GM21723 (cell line): ENCODE results near the gene LRP2.

Experiments
- ATAC-seq: cut with Tn5 transposase; IDR thresholded peaks from one replicate; pipeline ENCODE4 v1.9.1; 2021; ENCODE audit warnings: mild to moderate bottlenecking, moderate library complexity; ENCODE audit not compliant: unreplicated experiment

LRP2 gene

GRCh38 chr2:169247211-169247610, 115.1 kb downstream of the LRP2 start:
- no peak for ATAC-seq

DNA sequence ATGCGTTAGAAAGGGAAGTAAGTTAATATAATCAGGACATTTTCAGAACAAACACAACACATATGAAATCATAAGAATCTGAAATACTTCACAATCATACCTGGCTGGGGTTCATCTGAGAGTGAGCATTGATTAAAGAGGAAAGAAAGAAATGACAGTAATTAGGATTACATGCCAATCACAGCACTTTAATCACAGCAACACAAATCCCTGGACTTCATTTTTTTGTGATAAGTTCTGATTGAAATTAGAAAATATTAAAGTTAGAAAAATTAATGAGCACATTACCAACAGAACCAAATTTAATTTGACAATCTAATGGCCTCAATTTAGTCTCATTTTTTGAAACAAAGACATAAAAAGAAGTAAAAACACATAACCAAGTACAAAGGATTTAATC, 121.9 kb downstream of the LRP2 start:
- no peak for ATAC-seq

DNA sequence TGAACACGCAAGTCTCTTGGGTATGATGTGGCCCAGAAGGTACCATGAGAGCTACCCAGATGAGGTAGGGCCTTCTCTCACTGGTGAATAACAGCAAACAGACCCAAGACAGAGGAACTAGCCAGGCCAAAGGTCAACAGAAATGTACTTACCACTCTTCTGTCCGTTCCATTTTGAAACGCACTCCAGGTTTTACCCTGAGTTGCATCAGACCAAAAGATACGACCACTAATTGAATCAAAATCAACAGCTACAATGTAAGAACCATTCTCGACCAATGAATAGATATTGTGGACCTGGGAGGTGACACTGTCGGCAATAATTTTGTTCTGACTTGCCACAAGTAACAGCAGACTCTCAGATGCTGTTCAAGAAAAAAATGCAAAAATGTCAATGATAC, 124.4 kb downstream of the LRP2 start:
- no peak for ATAC-seq

GRCh38 chr2:169237286-169237685, 125.0 kb downstream of the LRP2 start:
- no peak for ATAC-seq

GRCh38 chr2:169232551-169233154, 129.7 kb downstream of the LRP2 start:
- ATAC-seq = no peak

DNA sequence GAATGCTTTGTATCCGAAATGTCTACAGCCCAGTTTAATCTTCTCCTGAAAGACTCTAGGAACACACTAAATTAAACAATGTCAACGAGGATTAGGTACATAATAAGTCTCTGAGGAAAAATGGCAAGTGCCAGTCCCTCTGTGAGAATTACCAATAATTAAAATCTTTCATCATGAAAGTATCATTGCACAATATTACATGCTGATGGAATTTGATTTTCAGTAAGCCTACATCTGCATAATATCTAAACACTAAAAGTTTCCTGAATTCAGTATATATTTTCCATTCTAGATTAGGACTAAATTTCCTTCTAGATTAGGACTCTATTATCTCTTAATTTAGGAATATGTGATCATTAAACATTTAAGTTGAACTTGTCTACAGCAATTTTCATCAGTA, 132.1 kb downstream of the LRP2 start:
- no peak for ATAC-seq

GRCh38 chr2:169229590-169229989, 132.7 kb downstream of the LRP2 start:
- no peak for ATAC-seq

DNA sequence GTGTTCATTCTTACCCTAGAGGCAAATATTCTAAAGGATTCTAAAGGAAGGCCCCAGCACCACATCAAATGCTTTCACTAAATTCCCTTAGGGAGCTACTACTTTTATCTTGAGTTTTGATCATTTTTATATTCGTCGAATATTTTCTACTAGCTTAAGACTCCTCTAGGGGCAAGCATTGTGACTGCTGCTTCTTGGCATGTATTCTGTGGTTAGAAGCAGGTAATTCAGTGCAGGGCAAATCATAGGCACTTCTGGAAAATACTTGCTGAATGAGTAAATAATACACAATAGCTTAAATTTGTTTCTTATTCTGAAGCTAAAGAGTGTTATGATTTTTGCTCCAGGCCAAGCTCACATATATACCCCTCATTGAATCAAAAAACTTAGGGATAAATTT, 136.4 kb downstream of the LRP2 start:
- ATAC-seq = no peak

DNA sequence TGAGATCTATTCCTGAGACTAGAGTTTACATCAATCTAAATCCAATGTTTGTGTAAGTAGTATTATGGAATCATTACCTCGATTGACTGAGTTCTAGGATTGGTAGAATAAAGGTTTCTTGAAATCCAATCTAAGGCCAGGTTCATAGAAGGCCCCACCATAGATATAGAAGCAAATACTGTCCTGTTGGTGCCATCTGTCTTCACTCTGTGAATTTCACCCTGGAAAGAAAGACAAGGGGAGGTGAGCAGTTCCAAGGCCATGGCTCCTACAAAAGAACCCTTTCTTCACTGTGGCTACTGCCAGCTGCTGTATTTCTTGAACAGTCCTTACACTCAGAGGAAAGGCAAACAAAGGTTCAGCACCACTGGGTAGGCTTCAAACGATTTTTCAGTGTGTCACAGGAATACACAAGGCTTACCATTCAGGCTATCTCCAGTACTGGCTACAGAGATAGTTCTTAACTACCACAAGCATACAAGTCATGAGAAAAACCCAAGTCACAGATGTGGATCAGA, 137.0 kb downstream of the LRP2 start:
- ATAC-seq = no peak

DNA sequence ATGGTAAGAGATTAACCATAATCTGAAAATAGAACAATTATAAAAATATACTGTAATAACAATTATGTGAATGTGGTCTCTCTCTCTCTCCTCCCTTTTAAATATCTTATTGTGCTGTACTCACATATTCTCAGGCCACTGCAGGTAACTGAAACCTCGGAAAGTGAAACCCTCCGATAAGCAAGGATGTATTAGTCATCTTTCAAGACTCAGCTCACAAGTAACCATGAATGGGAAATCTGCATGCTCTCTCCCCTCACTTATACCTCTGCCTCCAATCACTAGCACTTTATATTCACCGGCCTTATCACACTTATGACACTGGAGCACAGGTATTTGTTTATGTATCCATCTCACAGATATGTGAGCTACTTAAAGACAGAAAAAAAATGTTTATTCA, 139.7 kb downstream of the LRP2 start:
- ATAC-seq = peak; percentile 73

- ATAC-seq = no peak
Measured at GRCh38 chr2:169221745-169222369, 140.5 kb downstream of the LRP2 start.

GRCh38 chr2:169210917-169211316, 151.4 kb downstream of the LRP2 start:
- ATAC-seq = no peak

DNA sequence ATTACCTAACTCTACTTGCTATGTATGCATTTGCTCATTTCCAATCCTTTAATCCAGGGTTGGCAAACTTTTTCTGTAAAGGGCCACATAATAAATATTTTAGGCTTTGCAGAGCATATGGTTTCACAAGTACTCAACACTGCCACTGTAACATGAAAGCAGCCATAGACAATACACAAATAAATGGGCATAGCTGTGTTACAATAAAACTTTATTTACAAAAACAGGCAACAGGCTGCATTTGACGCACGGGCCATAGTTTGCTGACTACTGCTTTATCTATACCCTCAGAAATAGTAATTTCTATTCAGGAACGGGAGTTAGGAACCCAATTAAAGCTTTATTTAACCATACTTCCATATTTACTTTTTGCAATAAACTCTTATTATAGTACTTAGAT, 154.3 kb downstream of the LRP2 start:
- no peak for ATAC-seq

GRCh38 chr2:169205176-169205575, 157.2 kb downstream of the LRP2 start:
- ATAC-seq = no peak

DNA sequence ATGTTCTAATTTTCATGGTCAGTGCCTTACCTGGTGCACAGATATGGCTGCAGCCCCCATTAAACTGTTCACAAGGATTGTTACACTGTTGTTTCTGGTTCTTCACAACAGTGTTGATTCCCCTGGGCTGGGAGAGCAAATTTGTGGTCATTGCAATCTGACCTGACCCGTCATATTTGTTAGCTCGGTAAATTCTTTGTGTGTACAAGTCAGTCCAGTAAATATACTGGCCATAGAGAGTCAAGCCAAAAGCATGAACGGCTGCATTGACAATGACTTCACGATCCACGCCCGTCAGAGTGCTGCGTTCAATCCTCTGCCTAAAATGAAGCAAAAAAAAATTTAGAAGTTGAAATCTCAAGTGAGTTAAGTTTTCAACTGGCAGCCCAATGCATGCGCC, 158.4 kb downstream of the LRP2 start:
- ATAC-seq = no peak

GRCh38 chr2:169200756-169201155, 161.6 kb downstream of the LRP2 start:
- ATAC-seq = no peak

- ATAC-seq = no peak
Measured at GRCh38 chr2:169193618-169194017, 168.7 kb downstream of the LRP2 start.

DNA sequence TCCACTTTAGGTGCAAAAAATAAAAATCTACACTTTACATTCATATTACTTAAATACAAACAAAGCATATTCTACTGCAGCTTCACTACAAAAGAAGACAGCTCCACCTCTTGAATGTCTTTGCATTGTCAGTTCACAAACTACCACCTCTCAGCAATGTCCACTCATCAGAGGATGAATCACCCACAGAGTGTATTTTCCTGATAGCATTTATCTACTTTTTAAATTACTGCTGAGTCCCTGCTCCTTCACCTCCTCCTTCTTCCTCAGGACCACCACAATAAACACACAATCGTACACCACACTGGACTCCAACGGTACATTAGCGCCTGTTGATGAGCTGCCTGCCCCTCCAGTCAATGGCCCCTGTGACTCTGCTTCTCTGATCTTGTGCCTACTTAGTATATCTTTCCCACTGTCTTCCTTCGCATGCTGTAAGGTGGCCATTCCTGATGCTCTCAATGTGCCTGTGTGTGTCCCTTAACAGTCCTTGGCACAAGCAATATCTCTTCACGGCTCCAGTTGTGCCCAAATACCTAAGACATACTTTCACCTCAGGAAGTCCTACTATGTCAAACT, 172.0 kb downstream of the LRP2 start:
- no peak for ATAC-seq

GRCh38 chr2:169189132-169189531, 173.2 kb downstream of the LRP2 start:
- no peak for ATAC-seq

DNA sequence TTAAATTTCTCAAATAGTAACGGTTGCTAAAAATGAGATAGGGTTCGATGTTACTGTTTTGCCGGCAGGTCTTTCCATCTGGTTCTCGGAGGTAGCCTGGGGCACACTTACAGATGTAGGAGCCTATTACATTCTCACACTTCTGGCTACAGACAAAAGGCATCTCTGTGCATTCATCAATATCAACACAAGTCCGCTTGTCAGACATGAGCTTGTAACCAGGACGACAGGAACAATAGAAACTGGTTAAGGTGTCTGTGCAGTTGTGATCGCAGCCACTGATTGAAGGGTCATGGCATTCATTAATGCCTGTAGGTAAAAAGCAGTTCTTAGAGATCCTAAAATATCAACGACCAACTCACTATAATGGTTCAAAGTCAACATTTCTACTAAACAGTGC, 176.6 kb downstream of the LRP2 start:
- no peak for ATAC-seq

DNA sequence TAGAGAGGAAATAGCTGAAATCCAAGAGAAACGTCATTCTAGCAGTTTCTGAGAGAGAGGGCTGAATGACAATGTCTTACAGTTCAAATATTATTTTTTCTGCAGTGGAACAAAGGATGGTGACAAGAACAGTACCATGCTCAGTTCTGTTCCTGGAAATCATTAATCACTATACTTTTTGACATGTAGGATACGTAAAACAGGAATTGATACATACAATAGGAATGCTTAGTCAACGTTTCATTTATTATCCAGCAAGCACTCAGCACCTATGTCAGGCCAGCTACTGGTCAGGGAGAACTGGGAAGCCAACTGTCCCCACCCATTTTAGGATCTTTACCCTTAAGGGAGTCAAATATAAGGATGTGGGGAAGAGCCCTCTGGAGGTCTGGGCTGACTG, 178.3 kb downstream of the LRP2 start:
- ATAC-seq = no peak

DNA sequence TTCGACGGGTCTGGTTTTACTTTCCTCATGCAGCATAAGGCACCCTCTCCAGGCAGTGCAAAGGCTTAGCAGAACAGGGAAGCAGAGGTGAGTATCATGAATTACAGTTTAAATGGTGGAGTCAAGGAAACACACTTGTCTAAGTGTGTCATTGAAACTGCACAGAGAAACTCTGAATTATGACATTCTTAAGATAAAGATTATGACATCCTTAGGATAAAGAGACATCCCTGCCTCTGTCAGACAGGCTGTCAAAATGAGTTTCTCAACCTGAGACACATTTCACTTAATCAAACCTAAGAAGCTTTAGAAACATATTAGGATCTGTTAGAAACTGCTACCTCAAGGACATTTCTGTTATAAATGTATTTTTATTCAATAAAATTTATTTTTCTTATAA, 179.8 kb downstream of the LRP2 start:
- ATAC-seq = no peak
